K562 (cell line): Measurements from ENCODE around the gene SMIM29. TPM values are rescaled to one million over a fixed set of nuclear protein-coding genes. Genes with fewer than 3 reads are reported as not detected.

Experiments used
- BRD4 ChIP-seq: fragments of 200-600 bp; sonication (generic); IDR thresholded peaks from 2 replicates; pipeline ENCODE4 v1.6.1; 2017; ENCODE audit warnings: inconsistent platforms
- CHD1 ChIP-seq: fragments of 200-600 bp; sonication (generic); IDR thresholded peaks from one replicate; pipeline ENCODE4 v1.6.1; 2012; ENCODE audit warnings: mild to moderate bottlenecking, moderate library complexity, low read length, inconsistent platforms
- EP300 ChIP-seq: IDR thresholded peaks from 2 replicates; pipeline ENCODE4 v1.6.1; 2012; ENCODE audit warnings: low read length, improper control_type of control experiment
- ETV1 ChIP-seq: fragments of 450-650 bp; conservative IDR thresholded peaks from 2 replicates; pipeline ENCODE4 v1.6.1; 2016; ENCODE audit warnings: missing genetic modification characterization, control low read depth, low read depth, missing compliant biosample characterization
- GABPB1 ChIP-seq: sonication (generic); formaldehyde crosslinking; IDR thresholded peaks from 2 replicates; pipeline ENCODE4 v1.8.0; 2022; ENCODE audit warnings: mild to moderate bottlenecking, missing genetic modification reagents
- KDM1A ChIP-seq, 2 experiments: fragments of 450-650 bp; IDR thresholded peaks; 2 replicates each; pipeline ENCODE4 v1.6.1; 2016; ENCODE audit warnings: mild to moderate bottlenecking in 2 of 2
- KDM4B ChIP-seq, 2 experiments: fragments of 450-650 bp in 1 of 2; sonication (generic) in 1 of 2; IDR thresholded peaks; 2 replicates each; pipeline ENCODE4 v1.6.1; 2016 to 2017; ENCODE audit warnings: borderline replicate concordance in 2 of 2, antibody characterized with exemption in 1 of 2, low read depth in 1 of 2, mild to moderate bottlenecking in 1 of 2
- KLF16 ChIP-seq: IDR thresholded peaks from 2 replicates; pipeline ENCODE4 v1.6.1; 2016; ENCODE audit warnings: antibody characterized with exemption
- PPARD ChIP-seq: fragments of 250-450 bp; sonication (Bioruptor Pico); IDR thresholded peaks from 2 replicates; pipeline ENCODE4 v1.8.0; 2022; ENCODE audit warnings: inconsistent platforms, mild to moderate bottlenecking, moderate library complexity
- PURB ChIP-seq: sonication (generic); formaldehyde crosslinking; IDR thresholded peaks from 2 replicates; pipeline ENCODE4 v1.9.0; 2021; ENCODE audit warnings: low read depth, mild to moderate bottlenecking, missing genetic modification reagents
- RAD21 ChIP-seq, 2 experiments: fragments of 250-450 bp in 1 of 2; fragments of 450-650 bp in 1 of 2; sonication (Bioruptor Pico) in 1 of 2; formaldehyde crosslinking in 1 of 2; IDR thresholded peaks in 1 of 2; conservative IDR thresholded peaks in 1 of 2; 2 replicates each; pipeline versions ENCODE4 v1.4.0 to v1.8.0; 2020 to 2022; ENCODE audit warnings: mild to moderate bottlenecking in 2 of 2, moderate library complexity in 1 of 2
- RNF2 ChIP-seq: sonication (generic); IDR thresholded peaks from 2 replicates; pipeline ENCODE4 v1.6.1; 2016
- SIN3A ChIP-seq, 2 experiments: fragments of 150-350 bp in 1 of 2; IDR thresholded peaks; 2 replicates each; pipeline ENCODE4 v1.6.1; 2011 to 2016; ENCODE audit warnings: borderline replicate concordance in 2 of 2, low read depth in 2 of 2, low read length in 2 of 2, mild to moderate bottlenecking in 2 of 2, moderate library complexity in 2 of 2; ENCODE audit not compliant: control insufficient read depth in 1 of 2
- SPI1 ChIP-seq: IDR thresholded peaks from 2 replicates; pipeline ENCODE4 v1.6.1; 2011; ENCODE audit warnings: low read depth, low read length, control low read depth, borderline replicate concordance
- TAF9B ChIP-seq: fragments of 450-650 bp; IDR thresholded peaks from 2 replicates; pipeline ENCODE4 v1.6.1; 2018; ENCODE audit warnings: mild to moderate bottlenecking; ENCODE audit not compliant: partially characterized antibody
- TBL1XR1 ChIP-seq, 2 experiments: IDR thresholded peaks; 2 replicates each; pipeline ENCODE4 v1.6.1; 2012; ENCODE audit warnings: improper control_type of control experiment in 2 of 2, low read length in 2 of 2, mild to moderate bottlenecking in 1 of 2
- ZNF274 ChIP-seq: IDR thresholded peaks from 2 replicates; pipeline ENCODE4 v1.6.1; 2011; ENCODE audit warnings: low read depth, mild to moderate bottlenecking, low read length, moderate library complexity, borderline replicate concordance
- ZNF699 ChIP-seq: fragments of 250-450 bp; sonication (Bioruptor Pico); IDR thresholded peaks from 2 replicates; pipeline ENCODE4 v1.8.0; 2021; ENCODE audit warnings: mild to moderate bottlenecking, moderate library complexity; ENCODE audit not compliant: insufficient replicate concordance
- ZNF764 ChIP-seq: fragments of 250-450 bp; sonication (Bioruptor Pico); IDR thresholded peaks from 2 replicates; pipeline ENCODE4 v1.4.0; 2020; ENCODE audit warnings: low read depth, mild to moderate bottlenecking, moderate library complexity
- polyA plus RNA-seq, 8 experiments: library from polyadenylated mRNA; depleted of rRNA in 4 of 8; stranded (reverse) in 5 of 8; unstranded in 3 of 8; fragments of >200 nt; fragmentation: Nextera tagmentation in 2 of 8; fragmentation: Illumina TruSeq in 1 of 8; extraction: Ambion mirVana in 2 of 8; extraction: Trizol in 1 of 8; gene quantifications; 2 replicates each; pipeline versions ENCODE4 v1.2.1 to v1.2.3, GENCODE V29; 2011 to 2014; ENCODE audit warnings: inconsistent platforms in 1 of 8, missing spikeins in 1 of 8
- total RNA-seq, 7 experiments: library from RNA; depleted of rRNA in 6 of 7; stranded (reverse); fragments of >200 nt in 6 of 7; fragmentation: Illumina TruSeq in 2 of 7; extraction: Trizol in 2 of 7; gene quantifications; 2 replicates each; pipeline versions ENCODE4 v1.2.1 to v1.2.3, GENCODE V29; 2011 to 2021; ENCODE audit warnings: low replicate concordance in 1 of 7
- TF ChIP-seq, protein P1 (sequence below): conservative IDR thresholded peaks from 2 replicates; pipeline ENCODE4 v1.6.1; 2011; ENCODE audit warnings: low read depth, mild to moderate bottlenecking, low read length; ENCODE audit not compliant: control insufficient read depth
- TF ChIP-seq, protein P2 (sequence below): fragments of 450-650 bp; formaldehyde crosslinking; IDR thresholded peaks from 2 replicates; pipeline ENCODE4 v1.4.0; 2020; ENCODE audit warnings: mild to moderate bottlenecking, moderate library complexity
- TF ChIP-seq, protein P3 (sequence below): fragments of 200-800 bp; sonication (Bioruptor generic); IDR thresholded peaks from 2 replicates; pipeline ENCODE4 v1.6.1; 2017; ENCODE audit warnings: missing genetic modification characterization, missing compliant biosample characterization

The SMIM29 gene
- total and polyA plus RNA-seq, 9 of the 15 experiments (the other 6 are each of a cell fraction or from before 2014, with no cell fraction given) = 6.5 to 36.7 (median 20.9) TPM

DNA sequence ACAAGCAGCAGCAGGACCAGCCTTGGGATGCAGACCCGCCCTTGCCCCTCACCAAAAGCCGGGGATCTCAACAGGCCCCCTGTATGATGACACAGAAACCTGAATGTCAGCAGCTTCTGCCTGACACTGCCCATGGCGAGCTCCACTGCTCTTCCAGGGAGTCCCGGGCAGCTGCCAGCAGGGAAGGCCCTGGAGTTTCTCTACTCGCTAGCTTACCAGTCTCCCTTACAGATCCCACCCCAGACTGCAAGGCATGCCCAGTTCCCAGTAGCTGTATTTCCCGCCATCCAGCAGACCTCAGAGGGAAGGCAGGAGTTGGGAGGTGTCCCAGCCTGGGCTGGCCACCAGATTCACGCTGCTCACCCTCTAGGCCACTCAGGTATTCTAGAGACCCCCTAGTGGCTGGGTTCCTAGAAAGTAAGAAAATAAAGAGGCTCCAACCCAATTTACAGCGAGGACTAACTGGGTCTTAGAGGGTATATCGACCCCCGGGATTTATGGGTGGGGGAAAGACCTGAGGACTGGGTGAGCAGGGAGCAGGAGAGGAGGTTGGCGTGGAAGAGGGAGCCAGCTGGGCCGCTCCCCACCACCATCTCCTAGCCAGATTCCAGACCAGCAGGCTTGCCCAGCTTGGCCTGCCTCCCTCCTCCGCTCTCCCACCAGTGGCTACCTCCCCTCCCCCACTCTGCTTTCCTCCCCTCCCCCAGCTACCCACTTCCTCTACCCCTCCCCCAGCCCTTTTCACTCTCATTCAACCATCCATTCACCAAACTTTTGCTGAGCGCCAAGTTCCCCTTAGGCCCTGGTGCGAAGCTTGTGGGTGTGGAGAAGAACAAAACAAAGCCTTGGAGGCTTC is 21.8 kb downstream of the SMIM29 start (continued):
- TF ChIP-seq, protein P1, sequence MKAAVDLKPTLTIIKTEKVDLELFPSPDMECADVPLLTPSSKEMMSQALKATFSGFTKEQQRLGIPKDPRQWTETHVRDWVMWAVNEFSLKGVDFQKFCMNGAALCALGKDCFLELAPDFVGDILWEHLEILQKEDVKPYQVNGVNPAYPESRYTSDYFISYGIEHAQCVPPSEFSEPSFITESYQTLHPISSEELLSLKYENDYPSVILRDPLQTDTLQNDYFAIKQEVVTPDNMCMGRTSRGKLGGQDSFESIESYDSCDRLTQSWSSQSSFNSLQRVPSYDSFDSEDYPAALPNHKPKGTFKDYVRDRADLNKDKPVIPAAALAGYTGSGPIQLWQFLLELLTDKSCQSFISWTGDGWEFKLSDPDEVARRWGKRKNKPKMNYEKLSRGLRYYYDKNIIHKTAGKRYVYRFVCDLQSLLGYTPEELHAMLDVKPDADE = 0 out of 2 replicates have a peak, but pooled peaks have one; percentile 44
- TF ChIP-seq ZNF699 = no peak
- TF ChIP-seq, protein P2, sequence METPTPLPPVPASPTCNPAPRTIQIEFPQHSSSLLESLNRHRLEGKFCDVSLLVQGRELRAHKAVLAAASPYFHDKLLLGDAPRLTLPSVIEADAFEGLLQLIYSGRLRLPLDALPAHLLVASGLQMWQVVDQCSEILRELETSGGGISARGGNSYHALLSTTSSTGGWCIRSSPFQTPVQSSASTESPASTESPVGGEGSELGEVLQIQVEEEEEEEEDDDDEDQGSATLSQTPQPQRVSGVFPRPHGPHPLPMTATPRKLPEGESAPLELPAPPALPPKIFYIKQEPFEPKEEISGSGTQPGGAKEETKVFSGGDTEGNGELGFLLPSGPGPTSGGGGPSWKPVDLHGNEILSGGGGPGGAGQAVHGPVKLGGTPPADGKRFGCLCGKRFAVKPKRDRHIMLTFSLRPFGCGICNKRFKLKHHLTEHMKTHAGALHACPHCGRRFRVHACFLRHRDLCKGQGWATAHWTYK = no peak
- no peak for TF ChIP-seq ZNF274
- 0 out of 2 replicates have a peak, but pooled peaks have one; percentile 31 for TF ChIP-seq GABPB1 (CRISPR knock-in tag)
- no peak for TF ChIP-seq RAD21 (CRISPR knock-in tag; conservative IDR thresholded peaks at IDR 0.05 in 1 of 2, IDR thresholded peaks at IDR 0.05 in 1 of 2)
- TF ChIP-seq KDM4B (IDR thresholded peaks at IDR 0.05; ENCODE audit: borderline replicate concordance in 2 of 2, low read depth in 1 of 2) = no peak
- no peak for TF ChIP-seq PPARD (CRISPR knock-in tag)
- peak in 1 of 2 experiments; percentile 8; a peak in 1 of 4 replicates for TF ChIP-seq KDM1A (IDR thresholded peaks at IDR 0.05)
- TF ChIP-seq CHD1 = no peak
- TF ChIP-seq EP300 = no peak
- 0 out of 2 replicates have a peak, but pooled peaks have one; percentile 68 for TF ChIP-seq BRD4
- peak; percentile 77; the same call in 1 of the 2 replicates for TF ChIP-seq RNF2
- peak; percentile 34; the same call in 1 of the 2 replicates for TF ChIP-seq SPI1
- TF ChIP-seq SIN3A (IDR thresholded peaks at IDR 0.05; ENCODE audit: borderline replicate concordance in 2 of 2, control insufficient read depth in 1 of 2, low read depth in 2 of 2, low read length in 2 of 2) = no peak
- TF ChIP-seq, protein P3, sequence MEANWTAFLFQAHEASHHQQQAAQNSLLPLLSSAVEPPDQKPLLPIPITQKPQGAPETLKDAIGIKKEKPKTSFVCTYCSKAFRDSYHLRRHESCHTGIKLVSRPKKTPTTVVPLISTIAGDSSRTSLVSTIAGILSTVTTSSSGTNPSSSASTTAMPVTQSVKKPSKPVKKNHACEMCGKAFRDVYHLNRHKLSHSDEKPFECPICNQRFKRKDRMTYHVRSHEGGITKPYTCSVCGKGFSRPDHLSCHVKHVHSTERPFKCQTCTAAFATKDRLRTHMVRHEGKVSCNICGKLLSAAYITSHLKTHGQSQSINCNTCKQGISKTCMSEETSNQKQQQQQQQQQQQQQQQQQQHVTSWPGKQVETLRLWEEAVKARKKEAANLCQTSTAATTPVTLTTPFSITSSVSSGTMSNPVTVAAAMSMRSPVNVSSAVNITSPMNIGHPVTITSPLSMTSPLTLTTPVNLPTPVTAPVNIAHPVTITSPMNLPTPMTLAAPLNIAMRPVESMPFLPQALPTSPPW (CRISPR knock-in tag) = peak; percentile 38; the same call in 1 of the 2 replicates
- TF ChIP-seq KLF16 = no peak
- TF ChIP-seq PURB = no peak
- no peak for TF ChIP-seq ZNF764
- no peak for TF ChIP-seq TBL1XR1 (IDR thresholded peaks at IDR 0.05; ENCODE audit: low read length in 2 of 2)
- TF ChIP-seq ETV1 = peak; percentile 48
- no peak for TF ChIP-seq TAF9B
